HG03196 (cell line): ENCODE data around the gene PIR.
A peak's percentile ranks its signal among the peaks of the same experiment; 100 is the strongest.

Experiments used
- ATAC-seq: cut with Tn5 transposase; IDR thresholded peaks from one replicate; pipeline ENCODE4 v1.9.1; 2021; ENCODE audit not compliant: unreplicated experiment

The PIR gene

DNA sequence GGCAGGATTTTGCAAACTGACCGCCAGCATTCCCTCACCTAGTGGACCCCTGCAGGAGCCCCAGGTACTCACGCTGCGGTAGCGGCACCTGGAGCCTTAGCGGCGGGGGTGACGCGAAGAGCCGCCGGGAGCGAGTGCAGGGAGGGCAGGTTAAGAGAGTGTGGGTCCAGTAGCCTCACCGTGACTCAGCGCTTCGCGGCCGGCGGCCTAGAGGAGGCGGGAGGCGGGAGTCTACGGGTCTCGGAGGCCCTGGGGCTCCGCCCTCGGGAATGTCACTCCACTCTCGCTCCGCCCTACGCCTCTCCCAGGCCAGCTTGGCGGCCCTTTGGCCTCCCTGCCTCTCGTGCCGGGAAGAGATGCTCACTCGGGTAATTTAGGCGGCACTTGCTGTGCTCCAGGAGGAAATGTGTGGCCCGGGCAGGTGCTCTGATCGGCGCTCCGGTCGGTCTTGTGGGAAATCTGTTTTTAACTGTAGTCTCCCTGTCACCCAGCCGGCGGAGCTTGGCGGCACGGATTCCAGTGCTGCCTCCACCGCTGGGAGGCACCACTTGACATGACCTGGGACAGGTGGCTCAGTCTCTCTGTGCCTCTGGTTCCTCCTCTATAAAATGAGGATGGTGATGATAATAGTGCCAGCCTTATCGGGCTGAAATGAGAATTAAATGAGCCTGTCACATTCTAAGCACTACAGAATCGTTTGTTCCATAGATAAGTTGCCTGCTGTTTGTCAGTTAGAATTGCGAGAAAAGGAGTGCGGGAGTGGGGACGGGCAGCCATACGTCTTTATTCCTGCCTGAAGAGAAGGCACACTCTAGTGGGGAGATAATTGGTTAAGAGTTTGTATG, at the start of gene PIR:
Gene PIR (minus strand): TSS at position 216 of the 845 bp plus-strand sequence. CDS start 2,076 bp downstream, outside the sequence.
- ATAC-seq = peak; percentile 99

DNA sequence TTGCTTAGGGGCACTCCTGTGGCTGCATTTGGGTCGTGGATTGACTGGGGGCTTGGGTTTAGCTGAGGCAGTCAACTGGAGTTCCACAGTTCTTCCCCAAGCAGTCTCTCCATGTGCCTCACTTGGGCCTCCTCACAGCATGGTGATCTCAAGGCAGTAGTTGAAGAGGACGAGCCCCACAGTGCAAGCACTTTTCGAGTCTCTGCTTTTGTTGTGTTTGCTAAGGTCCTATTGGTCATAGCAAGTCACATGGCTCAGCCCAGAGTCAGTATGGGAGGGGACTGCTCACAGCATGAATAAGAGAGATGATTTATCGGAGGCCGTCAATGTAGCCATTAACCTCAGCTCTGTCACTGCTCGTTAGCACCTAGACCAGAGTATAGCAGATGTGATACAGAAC, 37.2 kb upstream of the PIR start:
- ATAC-seq = no peak

DNA sequence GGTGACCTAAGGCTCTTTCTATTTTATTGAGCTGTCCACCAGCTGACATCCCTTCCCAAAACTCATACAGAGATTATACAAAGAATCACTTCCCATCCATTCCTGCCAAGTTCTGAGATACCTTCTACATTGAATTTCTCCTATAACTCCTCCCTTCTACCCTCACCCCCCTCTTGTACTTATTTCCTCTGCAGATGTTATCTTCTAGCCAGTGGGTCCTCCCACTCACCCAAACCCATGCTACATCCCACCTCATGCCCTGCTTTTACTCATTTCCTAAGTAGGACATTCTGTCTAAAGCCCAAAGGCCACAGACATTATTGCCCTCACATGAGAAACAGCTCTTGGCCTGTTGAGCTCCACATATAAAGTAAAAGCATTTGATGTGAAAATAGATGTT, 36.0 kb upstream of the PIR start:
- ATAC-seq = no peak

DNA sequence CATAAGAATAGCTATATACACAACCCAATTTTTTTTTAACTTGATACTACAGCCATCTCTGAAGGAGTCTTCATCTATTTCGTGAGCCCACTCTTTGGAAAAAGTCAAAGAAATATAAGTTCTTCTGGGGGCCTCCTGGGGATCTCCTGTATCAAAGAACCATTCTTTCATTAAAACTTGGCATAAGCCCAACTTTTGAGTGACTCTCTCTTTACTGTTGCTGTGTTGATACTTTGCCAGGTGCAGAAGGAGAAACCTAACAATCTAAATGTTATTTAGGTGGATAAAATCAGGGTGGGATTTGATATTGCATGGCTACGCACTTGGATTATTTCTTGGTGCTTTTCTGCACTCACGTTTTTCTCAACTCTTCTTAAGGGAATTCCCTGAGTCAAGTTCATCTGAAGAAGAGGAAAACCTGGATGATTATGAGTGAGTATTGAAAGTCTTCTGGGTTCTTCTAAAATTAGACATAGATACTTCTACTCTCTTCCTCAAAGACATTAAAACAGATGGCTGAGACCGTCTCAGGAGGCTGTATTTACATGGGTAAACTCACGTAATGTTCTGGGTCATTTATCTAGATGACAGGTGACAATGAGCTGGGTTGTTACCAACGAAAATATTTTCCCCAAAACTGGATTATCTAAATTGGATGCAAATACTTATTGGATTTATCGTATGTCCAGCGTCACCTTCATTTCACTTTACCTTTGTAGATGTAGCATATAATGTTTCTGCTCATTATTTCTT, 32.7 kb upstream of the PIR start:
- no peak for ATAC-seq

DNA sequence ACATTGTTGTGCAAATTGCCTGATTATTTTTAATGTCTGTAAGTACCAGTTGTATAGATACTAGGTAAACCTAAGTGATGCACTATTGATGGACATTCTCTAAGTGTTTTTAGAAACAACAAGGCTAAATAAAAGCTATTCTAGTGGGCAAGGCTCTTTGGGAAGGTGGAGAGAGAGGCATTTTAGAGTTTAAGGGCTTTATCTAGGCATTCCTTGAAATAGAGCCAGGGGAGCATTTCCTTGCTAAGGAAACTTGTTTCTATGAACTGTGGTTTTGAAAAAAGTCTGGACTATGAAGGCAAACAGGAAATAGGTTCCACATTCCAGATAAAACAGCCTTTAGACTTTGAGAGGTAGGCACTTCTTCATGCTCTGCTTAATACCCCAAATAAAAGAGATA, 31.3 kb upstream of the PIR start:
- no peak for ATAC-seq

DNA sequence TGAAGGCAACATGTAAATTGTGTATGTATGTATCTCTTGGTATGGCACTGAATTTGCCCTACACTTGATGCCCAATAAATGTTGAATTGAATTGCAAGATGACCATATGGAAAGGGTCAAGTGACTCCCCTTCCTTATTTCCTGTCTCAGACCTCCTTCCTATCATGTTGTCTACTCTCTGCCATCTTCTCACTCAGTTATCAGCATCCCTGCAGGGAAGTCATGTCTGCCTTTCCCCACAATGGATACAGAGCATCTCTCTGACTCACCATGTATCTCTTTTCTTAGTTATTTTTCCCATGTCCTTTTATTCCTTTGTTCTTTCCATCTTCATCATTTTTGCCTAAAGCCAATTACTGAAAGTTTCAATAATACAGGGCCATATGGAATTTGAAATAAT, 30.0 kb upstream of the PIR start:
- ATAC-seq = no peak

DNA sequence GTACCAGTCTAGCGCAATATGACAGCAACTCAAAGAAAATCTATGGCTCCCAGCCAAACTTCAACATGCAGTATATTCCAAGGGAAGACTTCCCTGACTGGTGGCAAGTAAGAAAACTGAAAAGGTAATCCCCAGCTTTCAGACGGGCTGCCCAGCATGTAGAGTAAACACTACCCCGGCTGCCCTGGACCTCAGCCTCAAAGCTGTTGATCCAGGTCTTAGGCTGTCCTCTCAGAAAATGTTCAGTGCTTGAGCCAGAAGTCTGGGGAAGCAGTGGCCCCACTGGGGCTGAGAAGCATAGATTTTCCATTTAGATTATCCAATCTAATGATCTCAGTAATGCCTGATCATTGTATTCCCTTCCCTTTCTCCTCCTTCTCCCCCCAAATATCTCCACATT, 29.3 kb upstream of the PIR start:
- no peak for ATAC-seq

DNA sequence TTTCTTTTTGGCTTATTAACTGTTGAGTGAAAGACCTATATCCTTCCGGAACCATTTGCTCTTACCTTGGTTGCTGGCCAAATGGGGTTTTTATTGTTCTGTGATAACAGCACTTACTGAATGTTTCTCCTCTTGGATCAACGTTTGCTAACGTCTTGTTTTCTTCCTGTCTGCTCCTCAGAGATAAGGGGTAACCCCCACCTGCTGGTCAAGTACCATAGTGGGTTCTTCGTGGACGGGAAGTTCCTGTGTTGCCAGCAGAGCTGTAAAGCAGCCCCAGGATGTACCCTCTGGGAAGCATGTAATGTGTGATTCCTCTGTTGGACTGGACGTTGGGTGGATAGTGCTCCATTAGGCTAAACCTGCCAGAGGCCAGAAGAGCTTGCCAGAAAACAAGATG, 22.8 kb upstream of the PIR start:
- ATAC-seq = no peak

DNA sequence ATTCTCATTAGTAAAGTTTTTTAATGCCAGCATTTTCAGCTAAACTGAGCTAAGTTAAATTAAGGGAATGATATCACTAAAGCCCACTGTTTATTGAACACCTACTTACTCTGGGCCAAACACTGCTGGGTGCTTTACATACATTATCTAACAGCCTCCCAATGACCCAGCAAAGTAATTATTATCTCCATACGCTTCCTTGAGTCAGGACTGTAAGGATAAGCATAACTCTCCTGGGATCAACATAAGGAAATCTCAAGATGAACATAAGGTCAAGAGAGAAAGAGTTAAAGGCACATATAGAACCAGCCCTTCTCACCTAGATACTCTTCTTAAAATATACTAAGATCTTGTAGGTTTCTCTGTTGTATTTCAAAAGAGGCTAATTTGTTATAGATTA, 21.1 kb upstream of the PIR start:
- ATAC-seq = no peak

DNA sequence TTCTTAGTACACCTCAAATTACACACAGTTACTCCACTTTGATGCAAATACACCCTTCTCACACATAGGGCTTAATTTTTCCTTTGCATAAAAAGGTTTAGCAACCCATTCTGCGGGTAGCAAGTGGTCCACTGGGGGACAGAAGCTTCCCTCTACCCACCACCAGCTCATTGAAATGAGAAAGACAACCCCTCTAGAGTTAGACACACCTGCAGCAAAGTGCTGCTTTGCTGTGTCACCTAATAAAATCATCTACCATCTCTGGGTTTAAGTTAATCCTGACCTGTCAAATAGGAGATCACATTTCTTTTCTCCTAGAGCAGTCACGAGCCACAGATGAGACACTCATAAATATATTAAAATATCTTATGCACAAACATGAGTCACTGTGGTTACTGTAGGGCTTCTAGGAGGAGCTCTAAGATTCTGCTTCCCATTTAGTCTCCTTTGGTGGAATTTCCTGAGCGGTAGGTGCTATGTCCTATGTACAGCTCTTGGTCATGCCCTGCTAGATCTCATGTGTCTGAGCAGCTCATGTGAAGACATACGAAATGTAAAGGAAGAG, 19.4 kb upstream of the PIR start:
- ATAC-seq = no peak

DNA sequence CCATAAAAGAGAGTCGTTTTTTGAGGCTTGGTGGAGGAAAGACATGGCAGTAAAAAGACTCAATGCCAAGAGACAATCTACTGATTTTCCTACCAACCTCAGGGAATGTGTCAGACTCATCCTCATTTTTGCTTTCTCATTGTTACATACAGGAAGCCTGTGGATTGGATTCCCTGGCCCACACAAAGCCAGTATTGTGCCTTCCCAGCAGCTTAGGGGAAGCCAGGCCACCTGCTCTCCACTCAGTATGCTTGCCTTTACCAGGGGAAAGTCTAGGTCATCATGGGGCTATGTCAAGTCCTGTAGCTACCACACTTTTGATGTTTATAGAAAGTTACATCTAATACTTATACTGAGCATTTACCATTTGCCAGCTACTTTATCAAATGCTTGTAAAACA, 18.4 kb upstream of the PIR start:
- no peak for ATAC-seq

DNA sequence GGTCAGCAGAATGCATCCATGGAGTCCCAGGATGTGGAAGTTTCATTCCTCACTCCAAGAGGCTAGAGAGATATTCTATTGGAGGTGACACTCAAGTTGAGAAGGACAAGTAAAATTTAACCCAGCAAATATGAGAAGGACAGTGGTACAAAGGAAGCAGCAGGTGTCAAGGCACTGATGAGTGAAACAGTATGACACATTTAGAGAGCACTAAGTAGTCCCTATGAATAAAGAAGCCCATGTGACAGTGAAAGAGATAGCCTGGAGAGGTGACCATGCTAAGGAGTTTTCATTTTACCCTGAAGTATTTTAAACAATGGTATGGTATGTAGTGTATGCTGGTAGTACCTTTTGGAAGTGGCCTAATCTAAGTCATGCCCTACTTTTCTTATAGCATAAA, 16.7 kb upstream of the PIR start:
- no peak for ATAC-seq

DNA sequence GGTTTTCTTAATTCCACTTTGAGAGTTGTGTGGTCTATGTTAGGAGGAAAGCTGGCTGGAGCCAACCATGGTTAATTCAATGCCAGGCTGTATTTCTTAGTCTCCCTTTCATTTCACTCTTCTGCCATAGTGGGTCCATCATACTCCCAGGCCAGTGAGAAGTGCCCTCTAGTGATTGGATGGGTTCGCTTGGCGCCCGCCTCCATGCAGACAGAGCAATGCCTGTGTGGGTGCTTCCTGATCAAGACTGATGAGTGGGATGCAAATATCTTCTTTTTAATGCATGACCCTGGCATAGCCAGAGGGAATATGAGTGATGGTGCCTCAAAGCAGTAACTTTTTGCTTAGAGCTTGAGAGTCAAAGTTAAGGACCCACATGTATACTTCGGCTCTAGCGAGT, 13.9 kb upstream of the PIR start:
- no peak for ATAC-seq

DNA sequence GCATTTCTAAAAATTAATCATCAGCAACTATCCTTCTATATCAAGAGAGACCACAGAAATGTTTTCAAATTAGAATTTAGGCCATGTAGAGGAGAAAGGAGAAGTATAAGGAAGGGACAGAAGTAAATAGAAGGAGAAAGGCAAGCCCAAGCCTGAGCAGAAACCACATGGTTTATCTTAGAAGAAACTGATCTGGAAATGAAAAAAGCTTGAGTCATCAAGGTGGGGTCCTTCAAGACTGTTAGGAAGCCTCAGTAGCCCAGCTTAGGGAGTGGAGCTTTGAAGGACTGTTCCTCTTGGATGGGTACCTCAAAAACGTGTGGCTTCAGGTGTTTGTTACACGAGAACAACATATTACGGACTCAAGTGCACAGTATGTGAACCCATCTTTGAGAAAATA, 12.0 kb upstream of the PIR start:
- ATAC-seq = no peak

DNA sequence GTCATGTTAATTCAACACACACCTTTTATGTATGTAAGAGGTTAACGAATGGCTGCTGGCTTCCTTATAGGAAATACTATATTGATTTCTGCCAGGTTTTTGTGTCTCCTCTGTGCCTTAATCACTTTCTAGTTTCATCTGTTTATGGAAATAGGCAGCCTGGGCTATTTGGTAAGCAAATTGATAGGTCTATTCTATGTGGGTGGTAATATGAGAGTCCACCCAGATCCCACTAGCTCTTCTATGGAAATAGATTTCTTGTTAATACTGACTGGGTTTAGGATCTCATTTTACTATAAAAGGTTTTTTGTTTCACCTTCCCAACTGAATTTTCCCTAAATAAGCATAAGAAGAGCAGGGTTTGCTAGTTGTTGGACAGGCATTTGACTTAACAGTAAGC, 11.5 kb upstream of the PIR start:
- ATAC-seq = no peak

DNA sequence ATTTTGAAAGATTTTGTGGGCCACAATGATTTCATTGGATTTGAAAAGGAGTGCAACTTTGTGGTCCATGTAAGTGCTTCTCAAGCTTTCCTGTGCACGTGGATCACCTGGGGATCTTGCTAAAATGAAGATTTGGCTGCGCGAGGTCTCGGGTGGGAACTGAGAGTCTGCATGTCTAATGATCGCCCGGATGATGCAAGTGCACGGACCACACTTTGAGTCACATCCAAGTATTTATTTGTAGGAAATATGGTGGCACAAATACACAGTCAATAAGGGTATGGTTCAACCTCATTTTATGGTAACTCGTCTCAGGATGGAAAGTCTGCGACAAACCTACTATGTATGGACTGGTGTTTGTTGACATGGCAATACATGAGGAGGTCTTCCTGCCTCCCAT, 8.4 kb upstream of the PIR start:
- ATAC-seq = no peak

DNA sequence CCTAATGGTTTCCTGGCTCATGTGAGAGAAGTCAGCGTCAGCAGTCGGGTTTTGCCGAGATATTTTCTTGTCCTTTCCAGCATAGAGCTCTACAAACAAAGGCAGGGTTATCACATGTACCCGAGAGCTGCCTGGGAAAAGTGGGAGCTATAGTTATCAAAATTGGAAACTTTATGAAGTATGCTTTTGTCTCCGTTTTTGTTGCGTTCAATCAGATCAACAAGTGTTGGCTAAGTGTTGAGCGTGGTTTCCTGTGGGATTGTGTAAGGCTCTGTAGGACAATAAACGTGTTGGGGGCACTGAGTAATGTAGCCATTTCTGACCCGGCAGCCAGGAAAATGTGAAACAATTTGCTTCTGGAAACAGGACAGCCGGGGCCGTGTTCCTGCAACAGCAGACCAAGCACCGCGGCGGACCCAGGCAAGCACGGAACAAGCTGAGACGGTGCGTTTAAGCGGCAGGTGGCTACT, 7.4 kb upstream of the PIR start, which contains the start of gene BMX:
Gene BMX (plus strand): TSS at position 311 of the 470 bp plus-strand sequence. CDS start 7,547 bp downstream, outside the sequence.
- no peak for ATAC-seq

DNA sequence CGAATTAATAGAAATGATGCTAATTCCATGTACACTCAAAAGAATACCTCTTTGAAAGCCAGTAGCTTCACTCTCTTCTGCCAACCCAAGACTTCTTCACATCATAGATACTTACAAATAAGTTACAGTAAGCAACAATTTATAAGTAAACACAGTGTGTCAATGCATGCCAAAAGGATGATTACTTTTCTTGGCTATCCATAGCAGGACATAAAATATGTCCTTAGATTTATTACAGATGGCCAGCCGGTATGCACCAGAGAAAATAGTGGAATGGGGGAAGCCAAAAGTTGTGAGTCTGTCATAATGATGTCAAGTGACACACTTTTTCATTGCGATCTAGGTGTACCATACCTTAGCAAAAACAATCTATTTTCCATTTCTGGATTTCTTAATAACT, 6.8 kb upstream of the PIR start:
- no peak for ATAC-seq

DNA sequence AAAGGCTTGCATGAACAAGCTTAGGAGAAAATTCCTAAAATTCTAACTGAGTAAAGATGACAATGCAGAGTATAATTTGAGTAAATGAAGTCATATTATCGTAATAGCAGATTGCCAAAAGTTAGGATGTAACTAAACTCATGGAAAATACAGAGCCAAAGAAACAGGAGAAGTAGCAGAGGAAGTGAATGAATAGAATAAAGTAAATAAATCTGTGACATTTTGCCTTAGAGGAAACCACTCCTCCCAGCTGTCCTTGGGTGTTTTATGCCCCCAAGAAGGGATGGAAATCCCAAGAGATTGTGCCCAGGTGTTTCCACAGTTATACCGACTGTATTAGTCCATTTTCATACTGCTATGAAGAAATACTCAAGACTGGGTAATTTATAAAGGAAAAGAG, 5.6 kb upstream of the PIR start:
- no peak for ATAC-seq

DNA sequence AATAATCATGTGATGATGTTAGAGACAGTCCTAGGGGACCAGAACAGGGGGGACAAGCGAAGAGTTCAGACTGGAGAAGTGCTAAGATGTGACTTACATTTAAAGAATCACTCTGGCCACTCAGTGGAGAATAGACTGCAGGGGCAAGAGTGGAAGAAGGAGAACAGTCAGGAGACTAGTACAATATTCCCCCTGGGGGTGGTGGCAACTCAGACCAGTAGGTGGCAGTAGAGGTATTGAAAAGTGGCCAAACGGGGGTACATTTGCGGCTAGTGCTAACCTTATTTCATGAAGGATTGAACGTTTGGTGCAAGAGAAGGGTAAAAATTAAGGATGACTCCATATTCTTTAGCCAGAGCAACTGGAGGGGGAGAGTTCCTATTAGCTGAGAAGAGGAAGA, 4.7 kb upstream of the PIR start:
- no peak for ATAC-seq

DNA sequence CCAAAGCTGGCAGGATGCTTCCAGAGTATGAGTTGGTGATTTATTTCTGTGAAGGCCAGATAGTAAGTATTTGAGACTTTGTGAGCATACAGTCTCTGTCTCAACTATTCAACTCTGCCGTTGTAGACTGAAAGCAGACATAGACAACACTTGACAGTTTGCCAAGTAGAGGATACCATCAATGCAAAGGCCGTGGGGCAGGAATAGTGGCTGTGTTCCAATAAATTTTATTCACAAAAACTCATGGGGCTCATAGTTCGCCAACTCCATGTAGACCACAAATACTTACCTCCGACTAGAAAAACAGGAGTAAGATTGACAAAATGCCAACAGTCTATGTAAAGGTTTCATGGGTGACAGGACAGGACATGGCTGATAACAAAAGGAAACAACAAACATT, 3.7 kb upstream of the PIR start:
- ATAC-seq = no peak

DNA sequence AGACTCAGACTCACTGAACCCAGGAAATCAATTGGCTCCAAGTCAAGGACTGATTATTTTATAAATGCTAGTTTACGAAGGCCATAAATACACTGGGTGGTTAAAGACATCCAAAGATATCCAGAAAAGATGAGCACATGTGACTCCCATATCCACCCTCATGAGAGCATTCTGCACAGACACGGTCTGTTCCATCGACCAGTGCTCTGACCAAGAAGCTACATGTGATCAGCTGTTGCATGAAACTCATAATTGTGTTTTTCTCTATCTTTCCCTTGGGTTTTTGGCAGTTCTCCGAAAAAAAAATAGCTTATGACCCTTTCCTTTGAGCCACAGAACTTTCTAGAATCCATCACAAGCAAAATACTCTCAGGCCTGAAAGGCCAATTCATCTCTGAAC, 2.7 kb upstream of the PIR start:
- no peak for ATAC-seq
